ENCODE results near the gene BLOC1S6. TPM values are rescaled to one million over a fixed set of nuclear protein-coding genes. Genes with fewer than 3 reads are reported as not detected.

Gene BLOC1S6
- total RNA-seq, 4 donors from 2014 or later = 35.6 to 70.8 (median 52.5) TPM

GRCh38 chr15:45637552-45638033 lies 50.4 kb downstream of the BLOC1S6 start:
- peak in 1 of 2 donors; percentile 49 for DNase-seq (ENCODE audit: low spot score in 2 of 2)
- no peaks in the 10 kb centered on the region for H3K9me3 ChIP-seq
- peaks cover 0 to 75% (median 43%) of the 10 kb centered on the region in 4 donors for H3K4me1 ChIP-seq
- no peaks in the 10 kb centered on the region for H3K36me3 ChIP-seq
- 0 to 1% methylated on average over 6 of the region's 6 CpGs for WGBS, 2 donors
- peak overlapping the region; percentile 50 to 90 (median 86) for H3K27ac ChIP-seq
- H3K27me3 ChIP-seq = no peaks in the 10 kb centered on the region
- H3K4me3 ChIP-seq = peak overlapping the region in 2 of 4 donors; percentile 28 to 31
- TF ChIP-seq CTCF (IDR thresholded peaks at IDR 0.05) = no peak
- peak in 1 of 2 donors; percentile 19 for TF ChIP-seq POLR2A (IDR thresholded peaks at IDR 0.05)
- peak in 1 of 2 donors; percentile 86 for TF ChIP-seq EP300 (IDR thresholded peaks at IDR 0.05)

- H3K9me3 ChIP-seq = no peaks in the 10 kb centered on the region
- WGBS, 2 donors = 11 to 34% methylated on average over 2 of the region's 2 CpGs
- no peaks in the 10 kb centered on the region for H3K27me3 ChIP-seq
- peaks cover 0 to 98% (median 58%) of the 10 kb centered on the region in 4 donors for H3K4me1 ChIP-seq
- no peak for DNase-seq (ENCODE audit: low spot score in 2 of 2)
- H3K27ac ChIP-seq = peak overlapping the region in 3 of 4 donors; percentile 58 to 79 (median 76)
- TF ChIP-seq POLR2A (IDR thresholded peaks at IDR 0.05) (no peak), EP300 (IDR thresholded peaks at IDR 0.05) (peak in 1 of 2 donors; percentile 10), CTCF (IDR thresholded peaks at IDR 0.05) (no peak)
- no peaks in the 10 kb centered on the region for H3K36me3 ChIP-seq
- no peak overlapping the region for H3K4me3 ChIP-seq
Measured at GRCh38 chr15:45640616-45641015, 53.4 kb downstream of the BLOC1S6 start.

GRCh38 chr15:45641374-45641781 lies 54.2 kb downstream of the BLOC1S6 start:
- Histone ChIP-seq H3K4me1 (peaks cover 0 to 98% (median 59%) of the 10 kb centered on the region in 4 donors), H3K4me3 (no peak overlapping the region), H3K9me3 (no peaks in the 10 kb centered on the region), H3K27ac (peak overlapping the region in 3 of 4 donors; percentile 58 to 79 (median 76)), H3K27me3 (no peaks in the 10 kb centered on the region), H3K36me3 (no peaks in the 10 kb centered on the region)
- TF ChIP-seq EP300 (IDR thresholded peaks at IDR 0.05) (peak in 1 of 2 donors; percentile 82), CTCF (IDR thresholded peaks at IDR 0.05) (no peak)
- DNase-seq (ENCODE audit: low spot score in 2 of 2) = peak in 1 of 2 donors; percentile 39
- WGBS, 2 donors = 30 to 36% methylated on average over 1 of the region's 1 CpG

- no peak overlapping the region for H3K4me3 ChIP-seq
- peak in 1 of 2 donors; percentile 26 for DNase-seq (ENCODE audit: low spot score in 2 of 2)
- 38 to 56% methylated on average over 7 of the region's 7 CpGs for WGBS, 2 donors
Measured at GRCh38 chr15:45641999-45642932, 55.1 kb downstream of the BLOC1S6 start.

More at GRCh38 chr15:45641999-45642932, 55.1 kb downstream of the BLOC1S6 start:
- Histone ChIP-seq H3K9me3 (no peaks in the 10 kb centered on the region), H3K36me3 (no peaks in the 10 kb centered on the region), H3K4me1 (peaks cover 0 to 98% (median 50%) of the 10 kb centered on the region in 4 donors), H3K27me3 (no peaks in the 10 kb centered on the region), H3K27ac (peak overlapping the region in 3 of 4 donors; percentile 58 to 79 (median 76))
- TF ChIP-seq POLR2A (IDR thresholded peaks at IDR 0.05) (no peak), CTCF (IDR thresholded peaks at IDR 0.05) (no peak), EP300 (IDR thresholded peaks at IDR 0.05) (peak in 1 of 2 donors; percentile 34)
